Activated naive CD4-positive, alpha-beta T cell treated with anti-CD3 and anti-CD28 coated beads for 36 hours (primary cell): ENCODE results near the gene HOXD12. TPM values are rescaled to one million over a fixed set of nuclear protein-coding genes. Genes with fewer than 3 reads are reported as not detected.

Experiments
- CTCF ChIA-PET: fragments of 350-600 bp; sonication (Branson Sonifier 250); formaldehyde crosslinking; loops from one replicate; lab custom pipeline; 2021; ENCODE audit warnings: antibody characterized with exemption; lab: Charles Lee
- DNase-seq: peaks from one replicate; pipeline ENCODE4 v3.0.0-alpha.2; 2020
- H3K27ac Mint-ChIP-seq: one replicate; pipeline ENCODE4 v1.8.0; 2021; ENCODE audit warnings: mild to moderate bottlenecking, mixed read lengths
- H3K27me3 Mint-ChIP-seq: one replicate; pipeline ENCODE4 v1.8.0; 2021; ENCODE audit warnings: low read depth, mixed read lengths
- H3K36me3 Mint-ChIP-seq: one replicate; pipeline ENCODE4 v1.8.0; 2021; ENCODE audit warnings: low read depth, mixed read lengths
- H3K4me1 Mint-ChIP-seq: one replicate; pipeline ENCODE4 v1.8.0; 2021; ENCODE audit warnings: low read depth, mixed read lengths
- H3K4me3 Mint-ChIP-seq: one replicate; pipeline ENCODE4 v1.8.0; 2021; ENCODE audit warnings: mild to moderate bottlenecking, moderate library complexity, mixed read lengths
- H3K9me3 Mint-ChIP-seq: one replicate; pipeline ENCODE4 v1.8.0; 2021; ENCODE audit warnings: mixed read lengths
- intact Hi-C: fragments of 100-400 bp; cut with micrococcal nuclease; formaldehyde crosslinking; loops from one replicate; pipeline ENCODE4 v1.15.1; 2023
- total RNA-seq, 2 experiments: library from RNA; stranded (reverse); gene quantifications; one replicate each; pipeline ENCODE4 v1.2.3, GENCODE V29; 2021

HOXD12 gene
- total RNA-seq, 2 experiments from 2014 or later, result not detected

DNA sequence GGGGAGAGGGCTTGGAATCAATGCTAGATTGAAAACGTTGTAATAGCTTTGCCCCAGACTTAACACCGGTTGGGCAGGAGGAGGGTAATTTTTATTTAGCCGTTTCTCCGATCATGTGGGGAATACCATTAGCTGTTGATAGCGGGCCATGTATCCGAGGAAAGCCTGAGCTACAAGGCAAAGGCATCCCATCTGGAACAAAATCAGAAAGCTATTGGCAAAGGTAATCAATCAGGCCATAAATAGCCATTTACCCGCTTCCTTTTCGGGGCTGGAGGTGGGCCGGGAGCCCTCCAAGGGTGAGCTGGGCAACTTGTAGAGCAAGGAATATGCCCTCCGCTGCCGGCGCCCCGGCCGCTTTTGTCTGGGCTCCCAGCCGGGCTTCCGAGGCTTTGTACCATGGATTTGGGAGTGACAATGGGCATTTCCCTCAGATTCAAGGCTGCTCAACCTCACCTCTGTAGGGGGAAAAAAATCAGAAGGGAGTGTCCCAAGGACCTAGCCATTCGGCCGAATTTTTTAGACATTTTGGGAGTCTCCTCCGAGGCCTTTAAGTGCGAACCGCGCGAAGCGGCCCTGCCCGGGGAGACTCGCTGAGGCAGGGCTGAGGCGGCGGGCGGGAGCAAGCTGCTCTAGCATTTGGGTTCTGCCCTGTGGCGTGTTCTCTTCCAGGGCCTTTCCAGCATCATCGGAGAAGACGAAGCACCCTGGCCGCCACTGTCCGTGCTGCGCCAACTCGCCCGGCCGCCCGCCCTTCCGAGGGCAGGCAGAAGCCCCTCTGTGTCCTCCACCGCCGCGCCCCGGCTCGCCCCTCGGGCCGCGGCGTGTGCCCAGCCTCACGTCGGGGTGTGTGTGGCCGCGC, 21.8 kb downstream of the HOXD12 start:
- no peak overlapping the region for H3K4me3 Mint-ChIP-seq
- peaks cover 79% of the 10 kb centered on the region for H3K27me3 Mint-ChIP-seq
- H3K9me3 Mint-ChIP-seq, result peaks cover 3% of the 10 kb centered on the region
- intact Hi-C loops, result loop anchor here (2.0 to 5.0 kb wide), 3 partner anchors 15 to 41 kb away; partner anchors contain the start of gene HOXD11
- CTCF ChIA-PET, result interaction anchor here (0.6 to 1.4 kb wide), 5 partner anchors 27 to 433 kb away, joined by 3 to 4 read pairs (median 4); no protein-coding TSS in a partner anchor
- peaks cover 13% of the 10 kb centered on the region for H3K4me1 Mint-ChIP-seq
- peaks cover 2% of the 10 kb centered on the region for H3K36me3 Mint-ChIP-seq
- H3K27ac Mint-ChIP-seq, result no peak overlapping the region
- no peak for DNase-seq

DNA sequence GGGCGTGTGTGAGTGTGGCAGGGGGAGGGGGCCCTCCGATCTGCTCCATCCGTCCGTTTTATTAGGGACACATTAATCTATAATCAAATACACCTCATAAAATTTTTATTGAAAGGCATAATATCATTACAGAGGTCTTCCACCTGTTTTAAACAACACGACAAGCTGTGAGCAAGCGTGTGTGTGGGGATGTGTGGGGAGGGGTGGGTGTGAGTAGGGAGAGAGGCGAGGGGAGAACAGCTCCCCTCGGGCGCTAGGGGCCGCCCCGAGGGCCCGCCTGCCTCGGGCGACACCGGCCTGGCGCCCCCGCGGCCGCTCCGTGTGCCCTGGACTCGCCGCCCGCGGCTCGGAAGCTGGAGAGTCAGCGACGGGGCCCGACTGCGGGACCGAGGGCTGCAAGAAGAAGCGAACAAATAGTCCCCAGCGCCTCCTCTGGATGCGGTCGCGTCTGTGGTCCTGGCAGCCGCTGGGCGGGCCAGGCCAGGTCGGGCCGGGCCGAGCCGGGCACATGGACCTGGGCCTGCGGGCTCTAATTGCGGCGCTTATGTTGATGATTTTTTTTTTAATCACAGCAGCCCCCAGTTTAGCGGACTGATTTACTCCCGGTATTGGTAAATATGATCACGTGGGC, 22.6 kb downstream of the HOXD12 start:
- no peak overlapping the region for H3K27ac Mint-ChIP-seq
- no peak for DNase-seq
- peaks cover 1% of the 10 kb centered on the region for H3K9me3 Mint-ChIP-seq
- CTCF ChIA-PET, result interaction anchor here (0.6 kb wide), 1 partner anchor 59 kb away, joined by 3 read pairs; no protein-coding TSS in a partner anchor
- H3K27me3 Mint-ChIP-seq, result peaks cover 78% of the 10 kb centered on the region
- peaks cover 2% of the 10 kb centered on the region for H3K36me3 Mint-ChIP-seq
- intact Hi-C loops, result loop anchor here (5.0 kb wide), 2 partner anchors 35 to 40 kb away; no protein-coding TSS in a partner anchor
- peaks cover 13% of the 10 kb centered on the region for H3K4me1 Mint-ChIP-seq
- peak overlapping the region; percentile 53 for H3K4me3 Mint-ChIP-seq

DNA sequence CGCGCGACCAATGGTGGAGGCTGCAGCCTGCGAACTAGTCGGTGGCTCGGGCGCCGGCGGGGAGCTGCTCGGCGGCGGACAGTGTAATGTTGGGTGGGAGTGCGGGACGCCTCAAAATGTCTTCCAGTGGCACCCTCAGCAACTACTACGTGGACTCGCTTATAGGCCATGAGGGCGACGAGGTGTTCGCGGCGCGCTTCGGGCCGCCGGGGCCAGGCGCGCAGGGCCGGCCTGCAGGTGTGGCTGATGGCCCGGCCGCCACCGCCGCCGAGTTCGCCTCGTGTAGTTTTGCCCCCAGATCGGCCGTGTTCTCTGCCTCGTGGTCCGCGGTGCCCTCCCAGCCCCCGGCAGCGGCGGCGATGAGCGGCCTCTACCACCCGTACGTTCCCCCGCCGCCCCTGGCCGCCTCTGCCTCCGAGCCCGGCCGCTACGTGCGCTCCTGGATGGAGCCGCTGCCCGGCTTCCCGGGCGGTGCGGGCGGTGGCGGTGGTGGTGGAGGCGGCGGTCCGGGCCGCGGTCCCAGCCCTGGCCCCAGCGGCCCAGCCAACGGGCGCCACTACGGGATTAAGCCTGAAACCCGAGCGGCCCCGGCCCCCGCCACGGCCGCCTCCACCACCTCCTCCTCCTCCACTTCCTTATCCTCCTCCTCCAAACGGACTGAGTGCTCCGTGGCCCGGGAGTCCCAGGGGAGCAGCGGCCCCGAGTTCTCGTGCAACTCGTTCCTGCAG, 23.3 kb downstream of the HOXD12 start, which contains the start of gene HOXD9:
HOXD9 (plus strand) TSS at position 37 of the 728 bp plus-strand sequence; CDS start at position 87, 50 bp downstream.
- Mint-ChIP-seq H3K36me3 (peaks cover 2% of the 10 kb centered on the region), H3K27ac (no peak within 1 kb of the TSS), H3K27me3 (peaks cover 75% of the 10 kb centered on the region)

GRCh38 chr2:176123411-176124109, 24.0 kb downstream of the HOXD12 start:
- CTCF ChIA-PET, result interaction anchor here (0.8 kb wide), 1 partner anchor 27 kb away, joined by 3 read pairs; no protein-coding TSS in a partner anchor
- peak overlapping the region; percentile 21 for H3K4me3 Mint-ChIP-seq
- intact Hi-C loops, result loop anchor here (5.0 kb wide), 2 partner anchors 36 to 39 kb away; no protein-coding TSS in a partner anchor
- H3K4me1 Mint-ChIP-seq, result peaks cover 19% of the 10 kb centered on the region
- DNase-seq, result no peak
- H3K36me3 Mint-ChIP-seq, result no peaks in the 10 kb centered on the region
- H3K27me3 Mint-ChIP-seq, result peaks cover 75% of the 10 kb centered on the region
- no peak overlapping the region for H3K27ac Mint-ChIP-seq
- peaks cover 1% of the 10 kb centered on the region for H3K9me3 Mint-ChIP-seq

More for the DNA sequence above, 23.3 kb downstream of the HOXD12 start, which contains the start of gene HOXD9:
- peaks cover 1% of the 10 kb centered on the region for H3K9me3 Mint-ChIP-seq
- intact Hi-C loops, result loop anchor here (5.0 kb wide), 2 partner anchors 36 to 39 kb away; no protein-coding TSS in a partner anchor
- CTCF ChIA-PET, result no interaction called here
- H3K4me1 Mint-ChIP-seq, result peaks cover 13% of the 10 kb centered on the region
- peak; percentile 42 for DNase-seq
- H3K4me3 Mint-ChIP-seq, result peak within 1 kb of the TSS; percentile 53

GRCh38 chr2:176124110-176124946, 24.7 kb downstream of the HOXD12 start:
- H3K27me3 Mint-ChIP-seq, result peaks cover 75% of the 10 kb centered on the region
- DNase-seq, result no peak
- no peaks in the 10 kb centered on the region for H3K36me3 Mint-ChIP-seq
- CTCF ChIA-PET, result interaction anchor here (0.8 kb wide), 1 partner anchor 28 kb away, joined by 3 read pairs; no protein-coding TSS in a partner anchor
- no peak overlapping the region for H3K4me3 Mint-ChIP-seq
- peaks cover 21% of the 10 kb centered on the region for H3K4me1 Mint-ChIP-seq
- no peaks in the 10 kb centered on the region for H3K9me3 Mint-ChIP-seq
- H3K27ac Mint-ChIP-seq, result no peak overlapping the region
- intact Hi-C loops, result loop anchor here (5.0 kb wide), 2 partner anchors 37 to 38 kb away; no protein-coding TSS in a partner anchor

- Mint-ChIP-seq H3K36me3 (no peaks in the 10 kb centered on the region), H3K27ac (no peak overlapping the region), H3K9me3 (no peaks in the 10 kb centered on the region), H3K4me1 (peaks cover 21% of the 10 kb centered on the region), H3K4me3 (no peak overlapping the region), H3K27me3 (peaks cover 67% of the 10 kb centered on the region)
- DNase-seq, result no peak
- intact Hi-C loops, result loop anchor here (5.0 kb wide), 2 partner anchors 37 to 38 kb away; no protein-coding TSS in a partner anchor
- CTCF ChIA-PET, result interaction anchor here (1.4 to 4.4 kb wide), 6 partner anchors 16 to 1023 kb away, joined by 3 to 54 read pairs (median 15); no protein-coding TSS in a partner anchor
These were observed 25.6 kb downstream of the HOXD12 start for GRCh38 chr2:176124947-176125771.

GRCh38 chr2:176125772-176126054, 26.1 kb downstream of the HOXD12 start:
- CTCF ChIA-PET, result interaction anchor here (1.4 to 4.4 kb wide), 8 partner anchors 15 to 1023 kb away, joined by 3 to 54 read pairs (median 12); no protein-coding TSS in a partner anchor
- Mint-ChIP-seq H3K4me3 (no peak overlapping the region), H3K36me3 (no peaks in the 10 kb centered on the region), H3K4me1 (peaks cover 21% of the 10 kb centered on the region), H3K27me3 (peaks cover 63% of the 10 kb centered on the region), H3K27ac (no peak overlapping the region), H3K9me3 (no peaks in the 10 kb centered on the region)
- intact Hi-C loops, result no loop called here
- DNase-seq, result no peak

DNA sequence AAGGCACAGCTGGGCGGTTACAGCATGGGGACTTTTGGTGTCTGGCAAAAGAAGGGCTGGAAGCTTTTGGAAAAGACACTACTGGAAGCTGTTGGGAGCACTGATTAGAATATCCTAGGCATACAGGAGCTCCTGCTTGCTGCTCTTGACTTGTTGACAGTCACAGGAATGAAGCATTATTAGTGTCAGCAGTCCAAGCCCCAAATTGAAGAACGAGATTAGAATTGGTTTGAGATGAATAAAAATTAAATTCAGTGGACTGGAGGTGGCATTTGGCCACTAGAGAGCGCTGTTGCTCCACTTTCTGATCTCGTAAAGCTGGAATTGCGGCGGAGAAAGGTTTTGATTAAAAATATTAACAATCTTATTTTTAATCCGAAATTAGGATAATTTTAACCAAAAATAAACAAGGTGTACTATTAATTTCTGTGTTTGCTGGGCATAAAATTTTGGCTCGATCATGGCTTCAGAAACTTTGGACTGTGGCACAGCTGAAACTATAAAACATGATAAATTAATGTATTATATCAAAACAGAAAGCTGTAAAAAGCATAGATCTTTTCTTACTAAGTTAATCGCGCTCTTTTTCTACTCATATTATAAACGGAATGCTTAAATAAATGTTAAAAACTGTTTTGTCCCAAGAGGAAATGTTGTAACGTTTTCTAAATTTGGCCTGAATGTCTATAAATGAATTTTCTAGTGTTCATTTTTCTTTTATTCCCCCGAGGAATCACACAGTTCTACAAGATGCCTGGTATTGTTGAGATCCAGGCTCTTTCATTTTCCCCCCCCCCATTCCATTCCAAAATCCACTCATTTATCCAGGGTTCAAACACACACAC, 27.6 kb downstream of the HOXD12 start:
- no peaks in the 10 kb centered on the region for H3K9me3 Mint-ChIP-seq
- H3K27me3 Mint-ChIP-seq, result peaks cover 68% of the 10 kb centered on the region
- intact Hi-C loops, result loop anchor here (1.0 kb wide), 5 partner anchors 328 to 1022 kb away; no protein-coding TSS in a partner anchor
- no peak overlapping the region for H3K27ac Mint-ChIP-seq
- no peaks in the 10 kb centered on the region for H3K36me3 Mint-ChIP-seq
- peak; percentile 81 for DNase-seq
- CTCF ChIA-PET, result interaction anchor here (0.5 to 4.4 kb wide), 41 partner anchors 9 to 1030 kb away, joined by 3 to 54 read pairs (median 4); partner anchors contain the start of gene HOXD4
- H3K4me3 Mint-ChIP-seq, result no peak overlapping the region
- peaks cover 25% of the 10 kb centered on the region for H3K4me1 Mint-ChIP-seq

GRCh38 chr2:176127774-176128072, 28.1 kb downstream of the HOXD12 start:
- no peaks in the 10 kb centered on the region for H3K9me3 Mint-ChIP-seq
- H3K36me3 Mint-ChIP-seq, result no peaks in the 10 kb centered on the region
- H3K27me3 Mint-ChIP-seq, result peaks cover 70% of the 10 kb centered on the region
- H3K4me1 Mint-ChIP-seq, result peaks cover 27% of the 10 kb centered on the region
- intact Hi-C loops, result loop anchor here (1.0 to 2.0 kb wide), 6 partner anchors 17 to 1022 kb away; no protein-coding TSS in a partner anchor
- no peak overlapping the region for H3K4me3 Mint-ChIP-seq
- H3K27ac Mint-ChIP-seq, result no peak overlapping the region
- DNase-seq, result no peak
- CTCF ChIA-PET, result interaction anchor here (0.6 to 4.4 kb wide), 22 partner anchors 11 to 1021 kb away, joined by 3 to 54 read pairs (median 4); partner anchors contain the start of gene HOXD4
